GM19023 (cell line): Measurements from ENCODE around the gene PIKFYVE.
"Not testable (repeated sequence)": the region's sequence is repeated elsewhere in the genome, so short reads cannot be mapped to it uniquely, and the experiment has no call there.

Experiments
- ATAC-seq: cut with Tn5 transposase; IDR thresholded peaks from one replicate; pipeline ENCODE4 v1.9.1; 2021; ENCODE audit warnings: mild to moderate bottlenecking, moderate library complexity; ENCODE audit not compliant: unreplicated experiment

The PIKFYVE gene

DNA sequence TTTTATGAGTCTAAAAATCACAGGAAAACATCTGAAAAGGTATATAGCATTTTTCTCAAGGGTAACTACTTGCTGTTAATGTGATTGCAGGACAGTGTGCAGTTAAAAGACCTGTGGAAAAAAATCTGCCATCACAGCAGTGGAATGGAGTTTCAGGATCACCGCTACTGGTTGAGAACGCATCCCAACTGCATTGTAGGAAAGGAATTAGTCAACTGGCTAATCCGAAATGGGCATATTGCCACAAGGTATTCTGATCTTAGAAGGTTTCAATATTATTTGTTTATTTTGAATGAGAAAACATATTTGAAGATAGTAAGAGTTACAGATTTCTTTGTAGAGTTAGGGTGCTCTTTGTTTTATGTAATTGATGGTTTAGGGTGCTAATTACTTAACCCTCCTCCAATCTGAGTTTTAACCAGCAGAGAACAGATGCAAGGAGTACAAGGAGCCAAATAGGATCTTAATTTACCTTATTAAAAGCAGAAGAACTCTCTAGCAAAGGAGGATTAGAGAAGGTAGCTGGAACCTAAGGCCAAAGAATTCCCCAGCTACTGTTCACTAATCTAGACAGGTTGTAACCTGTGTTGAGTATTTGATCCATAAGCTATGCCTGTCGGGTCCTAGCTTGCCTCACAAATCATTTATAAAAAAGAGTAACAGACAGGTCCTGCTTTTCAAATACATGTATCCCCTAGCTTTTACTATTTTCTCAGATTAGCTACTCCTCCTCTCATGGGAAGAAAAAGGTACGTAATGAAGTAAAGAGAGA lies 35.0 kb downstream of the PIKFYVE start:
- ATAC-seq: no peak

DNA sequence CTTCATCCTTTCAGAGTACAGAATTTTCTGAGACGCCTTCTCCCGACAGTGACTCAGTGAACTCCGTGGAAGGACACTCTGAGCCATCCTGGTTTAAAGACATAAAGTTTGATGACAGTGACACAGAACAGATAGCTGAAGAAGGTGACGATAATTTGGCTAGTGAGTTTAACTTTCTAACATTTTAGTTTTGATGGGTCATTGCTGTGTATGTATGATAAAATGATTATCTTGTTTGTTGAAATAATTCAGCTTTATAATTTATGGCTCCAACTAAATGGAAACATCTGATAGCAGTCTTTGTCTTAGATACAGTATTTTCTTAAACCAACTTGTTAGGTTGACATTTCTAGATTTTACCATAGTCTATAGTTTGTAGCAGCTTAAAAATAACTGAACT lies 38.1 kb downstream of the PIKFYVE start:
- ATAC-seq: no peak

DNA sequence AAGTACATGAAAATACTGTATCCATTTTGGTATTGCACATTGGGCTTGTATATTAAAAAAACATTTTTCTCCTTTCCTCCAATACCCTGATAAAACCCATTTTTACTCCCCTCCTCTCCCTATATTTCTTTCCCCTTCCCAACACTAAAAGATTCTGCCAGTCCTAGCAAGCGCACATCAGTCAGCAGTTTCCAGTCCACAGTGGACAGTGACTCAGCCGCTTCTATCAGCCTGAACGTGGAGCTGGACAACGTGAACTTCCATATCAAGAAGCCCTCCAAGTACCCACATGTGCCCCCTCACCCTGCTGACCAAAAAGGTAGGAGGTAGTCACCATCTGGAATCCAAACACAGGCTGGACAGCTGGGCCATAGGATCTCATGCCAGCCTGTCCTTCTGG lies 38.6 kb downstream of the PIKFYVE start:
- ATAC-seq: no peak

DNA sequence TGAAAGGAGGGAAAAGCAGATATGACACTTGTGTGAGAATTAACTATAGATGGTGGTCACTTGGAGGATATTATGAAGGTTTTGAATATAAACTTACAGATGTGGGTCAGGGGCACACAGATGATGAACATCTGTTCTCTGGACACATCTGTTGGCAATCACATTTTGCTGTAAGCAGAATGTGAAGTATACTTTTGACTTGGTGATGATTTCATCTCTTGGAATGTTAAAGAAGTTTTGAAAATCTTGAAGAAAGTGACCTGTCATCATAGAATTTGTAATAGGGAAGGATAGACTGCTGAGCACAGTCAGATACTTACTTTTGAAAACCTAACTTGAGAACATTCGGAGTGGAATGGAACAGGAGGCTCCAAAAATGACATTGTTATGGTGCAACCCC lies 40.2 kb downstream of the PIKFYVE start:
- ATAC-seq: no peak

- peak; percentile 49 for ATAC-seq
Measured at GRCh38 chr2:208311321-208311720, 45.3 kb downstream of the PIKFYVE start.

DNA sequence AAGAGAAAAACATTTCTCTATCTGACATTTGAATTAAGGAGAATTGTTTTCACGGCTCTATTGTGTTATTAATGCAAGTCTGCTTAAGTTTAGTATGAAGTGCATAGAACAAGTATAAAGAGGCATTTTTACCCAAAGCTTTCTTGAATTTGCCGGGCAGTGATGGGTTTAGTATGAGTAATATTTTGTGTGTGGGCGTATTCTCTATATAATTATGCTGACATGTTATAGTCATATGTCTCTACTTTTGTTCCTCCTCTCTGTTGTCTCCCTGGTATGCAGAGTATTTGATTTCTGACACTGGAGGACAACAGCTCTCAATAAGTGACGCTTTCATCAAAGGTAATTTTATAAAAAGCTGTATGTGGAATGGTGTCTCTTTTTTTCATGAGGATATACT lies 45.9 kb downstream of the PIKFYVE start:
- ATAC-seq: peak; percentile 64

DNA sequence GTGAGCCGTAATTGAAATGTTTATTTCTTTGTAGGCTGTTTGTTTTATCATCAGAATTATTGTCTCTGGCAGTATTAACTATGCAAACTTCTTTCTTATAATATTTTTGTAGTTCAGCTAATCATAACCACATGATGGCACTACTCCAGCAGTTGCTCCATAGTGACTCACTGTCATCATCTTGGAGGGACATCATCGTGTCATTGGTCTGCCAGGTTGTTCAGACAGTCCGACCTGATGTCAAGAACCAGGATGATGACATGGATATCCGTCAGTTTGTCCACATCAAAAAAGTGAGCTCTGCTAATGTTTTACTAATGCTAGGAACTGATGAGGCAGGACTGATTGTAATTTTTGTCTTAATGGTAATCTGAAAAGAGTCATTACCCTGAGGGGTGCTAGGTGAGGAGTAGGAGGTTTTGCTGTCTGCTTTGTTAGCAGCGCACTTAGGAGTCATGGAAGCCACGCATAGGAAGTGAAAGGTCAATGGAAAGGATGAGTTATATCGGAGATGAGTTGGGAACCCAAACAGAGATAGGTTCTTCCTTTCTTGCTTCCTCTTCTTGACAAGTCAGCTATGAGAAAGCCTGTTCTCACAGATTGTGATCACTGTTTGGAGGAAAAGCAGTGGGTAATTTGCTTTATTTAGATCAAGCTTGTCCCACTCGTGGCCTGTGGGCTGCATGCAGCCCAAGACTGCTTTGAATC lies 49.2 kb downstream of the PIKFYVE start:
- ATAC-seq: peak; percentile 54

GRCh38 chr2:208318127-208318526 lies 52.1 kb downstream of the PIKFYVE start:
- ATAC-seq: no peak

- no peak for ATAC-seq
Measured at GRCh38 chr2:208319391-208319790, 53.3 kb downstream of the PIKFYVE start.

DNA sequence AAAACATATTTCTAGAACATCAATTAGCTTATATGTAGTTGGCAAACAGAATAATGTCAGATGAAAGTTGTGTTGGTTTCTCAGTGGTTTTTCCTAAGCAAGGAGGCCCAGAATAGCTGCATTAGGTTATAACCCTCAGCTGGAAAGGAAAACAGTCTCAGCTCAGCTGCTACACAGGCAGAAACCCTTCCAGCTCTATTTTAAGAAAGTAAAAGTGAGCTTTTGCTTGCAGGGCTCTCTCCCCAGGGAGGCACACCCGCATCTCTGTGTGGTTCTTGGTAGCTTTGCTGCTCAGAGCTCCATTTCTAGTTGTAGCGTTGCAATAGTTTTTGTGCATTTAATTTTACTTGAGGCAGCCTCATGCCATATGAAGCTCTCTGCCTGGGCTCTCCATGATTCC lies 54.6 kb downstream of the PIKFYVE start:
- ATAC-seq: peak; percentile 86

GRCh38 chr2:208326016-208326415 lies 60.0 kb downstream of the PIKFYVE start:
- ATAC-seq: no peak

DNA sequence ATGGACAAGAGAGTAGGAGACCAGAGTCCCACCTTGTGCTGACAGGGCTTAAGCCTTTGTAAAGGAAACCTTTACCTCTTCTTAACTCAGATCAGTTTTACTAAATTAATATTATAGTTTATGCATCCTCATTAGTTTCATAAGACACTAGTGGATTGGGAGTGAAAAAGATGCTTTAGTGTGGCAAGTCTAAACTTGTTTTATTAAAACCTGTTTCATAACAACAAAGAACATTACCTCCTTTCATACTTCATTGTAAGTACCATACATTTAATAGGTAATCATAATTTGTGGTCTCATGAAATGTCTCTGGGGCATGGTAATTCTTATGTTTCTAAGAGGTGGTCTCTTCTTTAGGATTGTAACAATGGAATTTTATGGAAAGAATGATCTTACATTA lies 63.4 kb downstream of the PIKFYVE start:
- ATAC-seq: no peak

DNA sequence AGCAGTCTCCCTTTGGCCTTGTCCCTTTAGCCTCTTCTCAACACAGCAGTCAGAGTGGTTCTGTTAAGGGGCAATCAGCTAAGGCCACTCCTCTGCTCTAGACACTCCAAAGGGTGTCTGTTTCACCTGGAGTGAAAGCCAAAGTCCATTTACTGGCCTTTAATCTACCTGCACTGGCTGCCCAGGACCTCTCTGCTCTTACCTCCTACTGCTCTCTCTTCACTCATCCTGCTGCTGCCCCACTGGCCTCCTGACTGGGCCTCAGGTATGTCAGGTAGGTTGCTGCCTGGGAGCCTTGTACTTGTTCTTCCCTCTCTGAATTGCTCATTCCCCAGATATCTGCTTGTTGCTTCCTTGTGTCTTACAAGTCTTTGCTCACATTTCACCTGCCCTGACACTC lies 68.2 kb downstream of the PIKFYVE start:
- ATAC-seq: no peak

DNA sequence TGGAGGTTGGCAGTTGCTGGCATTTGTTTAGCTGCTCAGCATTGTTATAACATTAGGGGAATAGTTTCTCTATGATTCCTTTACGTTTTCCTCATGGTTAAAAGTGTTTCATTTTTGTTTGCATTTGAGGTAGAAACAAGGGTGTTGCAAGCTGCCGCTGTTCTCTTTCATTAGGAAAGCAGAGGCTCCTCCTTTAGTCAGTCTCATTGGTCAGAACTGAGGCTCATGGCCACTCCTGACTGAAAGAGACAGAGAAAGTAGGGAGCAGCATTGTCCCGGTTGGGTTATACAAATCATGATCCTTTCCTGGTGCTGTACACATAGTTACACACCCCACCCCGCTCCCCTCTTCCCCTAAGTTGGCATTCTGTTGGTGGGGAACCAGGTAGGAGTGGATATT lies 80.7 kb downstream of the PIKFYVE start:
- no peak for ATAC-seq

DNA sequence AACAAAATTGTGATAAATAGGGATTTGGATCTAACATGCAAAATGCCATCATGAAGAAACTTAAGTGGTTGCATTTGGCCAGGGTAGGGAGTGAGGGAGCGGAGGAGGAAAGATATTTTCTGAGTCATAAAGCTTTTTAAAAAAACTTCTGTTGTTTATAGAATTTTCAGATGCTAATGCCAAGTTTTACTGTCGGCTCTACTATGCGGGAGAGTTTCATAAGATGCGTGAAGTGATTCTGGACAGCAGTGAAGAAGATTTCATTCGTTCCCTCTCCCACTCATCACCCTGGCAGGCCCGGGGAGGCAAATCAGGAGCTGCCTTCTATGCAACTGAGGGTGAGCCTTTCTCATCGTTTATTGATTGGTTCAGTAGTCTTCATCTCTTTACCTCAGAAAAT lies 84.6 kb downstream of the PIKFYVE start:
- ATAC-seq: no peak

DNA sequence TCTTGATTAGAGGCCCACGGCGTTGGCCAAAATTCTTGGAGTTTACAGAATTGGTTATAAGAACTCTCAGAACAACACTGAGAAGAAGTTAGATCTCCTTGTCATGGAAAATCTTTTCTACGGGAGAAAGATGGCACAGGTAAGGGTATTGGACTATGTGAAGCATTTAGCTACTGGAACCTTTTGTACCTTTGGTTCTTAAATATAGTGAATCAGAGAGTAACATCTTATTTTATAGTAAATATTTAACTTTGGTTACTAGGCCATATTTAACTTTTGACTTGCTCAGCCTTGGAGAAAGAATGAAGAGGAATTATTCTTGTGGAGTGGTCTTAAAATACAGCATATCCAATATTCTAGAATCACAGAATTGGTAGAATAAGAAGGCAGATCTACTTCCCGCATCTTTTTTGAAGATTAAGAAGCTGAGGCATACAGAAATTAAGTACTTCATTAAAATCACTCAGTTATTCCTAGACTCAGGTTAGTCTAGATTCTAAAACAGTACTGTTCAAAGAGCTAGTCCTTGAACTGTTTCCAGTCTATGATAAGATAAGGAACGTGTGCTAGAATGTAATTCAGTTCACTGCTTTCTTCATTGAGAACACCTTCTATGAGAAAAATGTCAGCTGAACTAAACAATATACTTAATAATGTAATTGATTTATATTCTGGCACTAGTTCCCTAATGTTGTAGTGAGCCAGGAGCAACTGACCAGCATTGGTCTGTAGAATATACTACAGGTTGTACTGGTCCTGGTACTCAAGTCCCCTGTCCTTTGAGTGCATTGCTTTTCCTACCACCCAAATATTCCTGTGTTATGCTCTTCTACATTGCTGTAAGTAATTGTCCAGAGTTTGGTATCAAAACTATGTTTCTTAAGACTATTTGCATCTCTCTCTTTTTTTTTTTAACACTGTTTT lies 86.9 kb downstream of the PIKFYVE start:
- no peak for ATAC-seq

GRCh38 chr2:208354964-208355381 lies 88.9 kb downstream of the PIKFYVE start:
- ATAC-seq: no peak

GRCh38 chr2:208356420-208356819 lies 90.4 kb downstream of the PIKFYVE start:
- ATAC-seq: not testable (repeated sequence)

GRCh38 chr2:208356846-208357574 lies 91.0 kb downstream of the PIKFYVE start:
- no peak for ATAC-seq

- ATAC-seq: no peak
Measured at GRCh38 chr2:208358758-208359631, 92.9 kb downstream of the PIKFYVE start.
